GM12864 (cell line): ENCODE data around the gene SLTM.
"Not testable (repeated sequence)": the region's sequence is repeated elsewhere in the genome, so short reads cannot be mapped to it uniquely, and the experiment has no call there.

Source experiments
- DNase-seq: peaks from one replicate; pipeline ENCODE4 v3.0.0-alpha.2; 2011; ENCODE audit warnings: low read depth
- H3K4me3 ChIP-seq: 2 replicates; pipeline ENCODE4 v1.5.1; 2011; ENCODE audit warnings: mild to moderate bottlenecking, low read depth, low read length, control low read depth
- CTCF ChIP-seq: IDR thresholded peaks from 2 replicates; pipeline ENCODE4 v1.5.1; 2011; ENCODE audit warnings: low read depth, mild to moderate bottlenecking, moderate library complexity, low read length, control low read depth, inconsistent platforms; ENCODE audit errors: missing control alignments

Gene SLTM

DNA sequence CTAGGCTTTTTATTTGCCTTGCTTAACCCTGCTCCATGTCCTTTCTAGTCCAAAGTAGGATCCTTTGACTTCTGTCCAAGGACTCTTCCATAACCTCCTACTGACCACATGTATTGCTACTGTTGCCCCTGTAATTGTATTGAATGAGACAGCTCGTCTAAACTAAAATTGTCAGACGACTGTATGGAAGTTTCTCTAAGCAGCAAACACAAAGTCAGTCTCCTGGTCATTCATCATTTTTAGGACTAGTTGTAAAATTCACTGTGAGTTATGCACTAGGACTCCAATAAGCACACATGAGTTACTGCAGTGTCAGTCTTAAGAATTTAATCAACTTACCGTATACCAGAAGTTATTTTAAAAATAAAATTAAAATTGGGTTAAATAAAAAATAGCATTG is 32.8 kb downstream of the SLTM start:
- DNase-seq, result no peak
- no peak overlapping the region for H3K4me3 ChIP-seq
- TF ChIP-seq CTCF, result no peak

DNA sequence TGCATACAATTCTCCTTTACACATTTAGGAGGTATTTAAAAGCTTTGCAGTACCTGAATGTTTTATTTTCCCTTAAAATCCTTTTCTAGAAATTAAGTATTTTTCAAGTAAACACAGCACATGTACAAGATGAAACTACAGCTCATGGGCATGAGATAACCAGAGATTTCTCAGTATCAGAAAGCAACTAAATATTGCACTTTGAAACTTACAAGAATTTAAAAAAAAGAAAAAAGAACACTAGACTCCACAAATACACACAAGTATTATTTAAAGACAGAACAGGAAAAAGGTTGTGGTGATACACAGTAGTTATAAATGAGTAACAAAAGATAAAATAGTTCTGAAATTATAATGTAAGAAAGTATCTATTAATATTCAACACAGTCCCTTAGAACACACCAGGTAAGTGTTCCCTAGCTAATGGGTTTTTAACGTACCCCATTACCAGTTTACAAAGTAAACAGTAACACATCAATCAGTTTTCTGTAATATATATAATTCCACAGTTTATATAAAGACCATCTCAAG is 35.3 kb downstream of the SLTM start:
- no peak for TF ChIP-seq CTCF
- no peak for DNase-seq
- no peak overlapping the region for H3K4me3 ChIP-seq

GRCh38 chr15:58889363-58889762 is 44.1 kb downstream of the SLTM start:
- H3K4me3 ChIP-seq, result no peak overlapping the region
- TF ChIP-seq CTCF, result no peak
- no peak for DNase-seq

GRCh38 chr15:58886921-58887320 is 46.6 kb downstream of the SLTM start:
- no peak for TF ChIP-seq CTCF
- H3K4me3 ChIP-seq, result no peak overlapping the region
- no peak for DNase-seq

DNA sequence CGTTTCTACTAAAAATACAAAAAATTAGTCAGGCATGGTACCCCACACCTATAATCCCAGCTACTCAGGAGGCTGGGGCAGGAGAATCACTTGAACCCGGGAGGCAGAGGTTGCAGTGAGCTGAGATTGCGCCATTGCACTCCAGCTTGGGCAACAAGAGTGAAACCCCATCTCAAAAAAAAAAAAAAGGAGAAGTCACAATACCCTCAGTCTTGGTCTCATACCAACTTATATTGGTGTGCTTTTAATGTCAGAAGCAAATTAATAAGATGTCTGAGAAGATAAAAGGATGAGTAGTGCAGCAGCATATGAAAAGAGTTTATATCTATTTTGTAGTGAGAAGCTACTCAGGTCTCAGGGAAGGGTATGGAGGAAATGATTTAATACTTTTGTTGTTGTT is 49.6 kb downstream of the SLTM start:
- DNase-seq, H3K4me3 ChIP-seq: not testable (repeated sequence)

DNA sequence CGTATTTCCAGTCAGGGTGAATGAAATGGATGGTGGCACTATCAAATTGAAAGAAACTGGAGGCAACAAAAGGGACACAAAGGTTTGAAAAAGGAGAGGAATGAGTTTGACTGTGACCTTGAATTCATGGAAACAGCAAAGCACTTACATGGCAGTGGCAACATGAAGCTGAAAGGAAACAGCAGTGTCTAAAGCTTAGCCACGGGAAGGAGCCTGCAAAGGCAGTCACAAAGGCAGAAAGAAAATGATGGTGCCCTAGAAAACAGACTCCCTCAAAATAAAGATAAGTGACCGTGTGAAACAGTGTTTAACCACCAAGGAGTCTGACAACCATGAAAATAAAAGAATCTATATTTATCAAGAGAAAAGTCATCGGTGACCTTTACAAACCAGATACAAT is 51.2 kb downstream of the SLTM start:
- no peak overlapping the region for H3K4me3 ChIP-seq
- TF ChIP-seq CTCF, result no peak
- no peak for DNase-seq

DNA sequence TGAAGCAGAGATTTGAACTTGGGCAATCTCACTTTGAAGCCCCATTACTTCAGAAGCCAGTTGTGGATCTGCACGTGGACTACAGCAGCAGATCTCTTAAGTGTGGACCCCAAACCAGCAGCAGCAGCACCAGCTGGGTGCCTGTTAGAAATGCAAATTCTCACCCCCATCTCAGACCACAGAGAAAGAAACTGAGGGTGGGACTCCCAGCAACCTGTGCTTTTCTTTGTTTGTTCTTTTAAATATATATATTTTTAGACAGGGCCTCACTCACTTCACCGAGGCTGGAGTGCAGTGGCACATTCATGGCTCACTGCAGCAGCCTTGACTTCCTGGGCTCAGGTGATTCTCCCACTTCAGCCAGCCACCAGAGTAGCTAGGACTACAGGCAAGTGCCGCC is 53.2 kb downstream of the SLTM start:
- TF ChIP-seq CTCF, result no peak
- no peak overlapping the region for H3K4me3 ChIP-seq
- DNase-seq, result peak; percentile 40
